Thyroid gland (tissue), 4 donors: Measurements from ENCODE around the gene KIAA1210. TPM values are rescaled to one million over a fixed set of nuclear protein-coding genes. Genes with fewer than 3 reads are reported as not detected.

ENCODE experiments used
- DNase-seq, 2 donors: peaks; one replicate each; pipeline ENCODE4 v3.0.0-alpha.2; 2019
- H3K27ac ChIP-seq, 3 donors: fragments of 200-600 bp; sonication (generic); 1 replicate in 2 of 3; 2 replicates in 1 of 3; pipeline ENCODE4 v1.5.1; 2016 to 2019; ENCODE audit warnings: mild to moderate bottlenecking in 1 of 3, moderate library complexity in 1 of 3
- H3K27me3 ChIP-seq: fragments of 200-600 bp; sonication (generic); one replicate; pipeline ENCODE4 v1.5.1; 2019
- H3K36me3 ChIP-seq, 2 donors: fragments of 200-600 bp; sonication (generic); one replicate each; pipeline ENCODE4 v1.5.1; 2016 to 2019
- H3K4me1 ChIP-seq, 2 donors: fragments of 200-600 bp; sonication (generic); one replicate each; pipeline ENCODE4 v1.5.1; 2017 to 2019
- H3K4me3 ChIP-seq, 3 donors: fragments of 200-600 bp; sonication (generic); replicated peaks in 1 of 3; 1 replicate in 2 of 3; 2 replicates in 1 of 3; pipeline ENCODE4 v1.5.1; 2016; ENCODE audit warnings: mild to moderate bottlenecking in 1 of 3
- H3K9me3 ChIP-seq: fragments of 200-600 bp; sonication (generic); one replicate; pipeline ENCODE4 v1.5.1; 2017
- POLR2A ChIP-seq, 2 donors: fragments of 450-650 bp; IDR thresholded peaks; one replicate each; pipeline ENCODE4 v1.6.1; 2017; ENCODE audit warnings: antibody characterized with exemption in 2 of 2, mild to moderate bottlenecking in 2 of 2, moderate library complexity in 1 of 2
- WGBS, 2 donors: methylation state at CpG; one replicate each; pipeline ENCODE4 v1.1.5; 2017; 5-methylcytosine and 5-hydroxymethylcytosine counted together
- intact Hi-C: fragments of 100-400 bp; cut with DNase I; formaldehyde crosslinking; loops from one replicate; pipeline ENCODE4 v1.15.1; 2023
- total RNA-seq, 4 donors: library from RNA; depleted of rRNA; stranded (reverse); fragments of >200 nt; gene quantifications; one replicate each; pipeline ENCODE4 v1.2.3, GENCODE V29; 2016
- TF ChIP-seq, protein P1 (sequence below), 6 experiments: fragments of 200-600 bp in 3 of 6; fragments of 450-650 bp in 3 of 6; sonication (generic) in 3 of 6; IDR thresholded peaks; one replicate each; pipeline ENCODE4 v1.5.1; 2016 to 2019; ENCODE audit warnings: antibody characterized with exemption in 6 of 6, mild to moderate bottlenecking in 2 of 6, inconsistent platforms in 1 of 6, moderate library complexity in 1 of 6

The KIAA1210 gene
- total RNA-seq, 4 donors from 2014 or later: 0.08 to 0.94 (median 0.33) TPM; not detected in 1

GRCh38 chrX:119087121-119087520, 40.5 kb downstream of the KIAA1210 start:
- no peak overlapping the region for H3K4me3 ChIP-seq
- H3K27ac ChIP-seq: no peak overlapping the region
- DNase-seq: no peak
- TF ChIP-seq, protein P1, sequence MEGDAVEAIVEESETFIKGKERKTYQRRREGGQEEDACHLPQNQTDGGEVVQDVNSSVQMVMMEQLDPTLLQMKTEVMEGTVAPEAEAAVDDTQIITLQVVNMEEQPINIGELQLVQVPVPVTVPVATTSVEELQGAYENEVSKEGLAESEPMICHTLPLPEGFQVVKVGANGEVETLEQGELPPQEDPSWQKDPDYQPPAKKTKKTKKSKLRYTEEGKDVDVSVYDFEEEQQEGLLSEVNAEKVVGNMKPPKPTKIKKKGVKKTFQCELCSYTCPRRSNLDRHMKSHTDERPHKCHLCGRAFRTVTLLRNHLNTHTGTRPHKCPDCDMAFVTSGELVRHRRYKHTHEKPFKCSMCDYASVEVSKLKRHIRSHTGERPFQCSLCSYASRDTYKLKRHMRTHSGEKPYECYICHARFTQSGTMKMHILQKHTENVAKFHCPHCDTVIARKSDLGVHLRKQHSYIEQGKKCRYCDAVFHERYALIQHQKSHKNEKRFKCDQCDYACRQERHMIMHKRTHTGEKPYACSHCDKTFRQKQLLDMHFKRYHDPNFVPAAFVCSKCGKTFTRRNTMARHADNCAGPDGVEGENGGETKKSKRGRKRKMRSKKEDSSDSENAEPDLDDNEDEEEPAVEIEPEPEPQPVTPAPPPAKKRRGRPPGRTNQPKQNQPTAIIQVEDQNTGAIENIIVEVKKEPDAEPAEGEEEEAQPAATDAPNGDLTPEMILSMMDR (IDR thresholded peaks at IDR 0.05): no peak
- TF ChIP-seq POLR2A (IDR thresholded peaks at IDR 0.05): no peak
- H3K27me3 ChIP-seq: no peaks in the 10 kb centered on the region
- H3K36me3 ChIP-seq: no peaks in the 10 kb centered on the region
- no peaks in the 10 kb centered on the region for H3K4me1 ChIP-seq
- H3K9me3 ChIP-seq: no peaks in the 10 kb centered on the region
- intact Hi-C loops: no loop called here
- WGBS, 2 donors: 92 to 100% methylated on average over 1 of the region's 1 CpG

- Histone ChIP-seq H3K36me3 (no peaks in the 10 kb centered on the region), H3K9me3 (no peaks in the 10 kb centered on the region), H3K4me1 (no peaks in the 10 kb centered on the region), H3K27me3 (no peaks in the 10 kb centered on the region), H3K27ac (no peak overlapping the region), H3K4me3 (no peak overlapping the region)
- TF ChIP-seq, protein P1 (IDR thresholded peaks at IDR 0.05): no peak
- TF ChIP-seq POLR2A (IDR thresholded peaks at IDR 0.05): no peak
- intact Hi-C loops: no loop called here
- DNase-seq: no peak
- 87 to 95% methylated on average over 2 to 3 of the region's 3 CpGs for WGBS, 2 donors
These were observed 42.8 kb downstream of the KIAA1210 start for GRCh38 chrX:119084766-119085165.

GRCh38 chrX:119082278-119082677, 45.3 kb downstream of the KIAA1210 start:
- no peak overlapping the region for H3K27ac ChIP-seq
- H3K36me3 ChIP-seq: no peaks in the 10 kb centered on the region
- H3K9me3 ChIP-seq: no peaks in the 10 kb centered on the region
- DNase-seq: no peak
- 93 to 95% methylated on average over 1 of the region's 1 CpG for WGBS, 2 donors
- no peaks in the 10 kb centered on the region for H3K27me3 ChIP-seq
- intact Hi-C loops: no loop called here
- H3K4me1 ChIP-seq: no peaks in the 10 kb centered on the region
- H3K4me3 ChIP-seq: no peak overlapping the region
- TF ChIP-seq, protein P1 (IDR thresholded peaks at IDR 0.05): no peak
- TF ChIP-seq POLR2A (IDR thresholded peaks at IDR 0.05): no peak

DNA sequence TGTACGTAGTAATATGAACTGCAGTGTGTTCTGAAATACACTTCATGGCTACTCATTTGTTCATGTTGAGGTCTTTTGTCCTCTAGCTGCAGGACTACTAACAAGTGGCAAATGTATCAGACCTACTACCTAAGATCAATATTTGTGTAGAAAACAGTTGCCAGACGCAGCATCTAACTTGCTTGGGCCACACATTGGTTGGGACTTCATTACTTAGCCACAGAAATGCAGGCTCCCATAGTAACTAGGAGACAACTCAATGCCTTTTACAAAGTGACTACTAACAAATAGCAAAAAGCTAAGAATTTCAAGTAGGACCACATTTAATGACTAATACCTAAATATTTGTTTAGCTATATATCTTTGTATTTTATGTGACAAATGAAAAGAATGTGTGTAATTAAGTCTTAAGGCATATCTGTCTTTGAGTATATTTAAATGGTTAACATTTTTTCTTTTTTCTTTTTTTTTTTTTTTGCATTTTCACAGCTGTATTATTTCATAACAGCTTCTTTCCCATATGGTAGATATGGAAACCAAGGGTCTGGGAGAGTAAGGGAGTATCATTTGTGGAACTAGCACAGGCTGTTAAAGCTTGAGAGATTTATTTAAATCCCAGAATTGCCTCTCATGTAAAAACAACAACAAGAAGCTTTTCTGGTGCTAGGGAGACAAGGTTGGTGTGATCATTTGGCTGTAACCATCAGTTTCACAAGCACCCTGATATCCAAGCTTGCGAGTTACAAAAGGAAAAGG, 52.2 kb downstream of the KIAA1210 start:
- Histone ChIP-seq H3K27me3 (no peaks in the 10 kb centered on the region), H3K9me3 (no peaks in the 10 kb centered on the region), H3K27ac (no peak overlapping the region), H3K4me3 (no peak overlapping the region), H3K36me3 (no peaks in the 10 kb centered on the region), H3K4me1 (no peaks in the 10 kb centered on the region)
- intact Hi-C loops: no loop called here
- WGBS, 2 donors: 73 to 75% methylated on average over 3 of the region's 3 CpGs
- TF ChIP-seq, protein P1 (IDR thresholded peaks at IDR 0.05): no peak
- no peak for DNase-seq

DNA sequence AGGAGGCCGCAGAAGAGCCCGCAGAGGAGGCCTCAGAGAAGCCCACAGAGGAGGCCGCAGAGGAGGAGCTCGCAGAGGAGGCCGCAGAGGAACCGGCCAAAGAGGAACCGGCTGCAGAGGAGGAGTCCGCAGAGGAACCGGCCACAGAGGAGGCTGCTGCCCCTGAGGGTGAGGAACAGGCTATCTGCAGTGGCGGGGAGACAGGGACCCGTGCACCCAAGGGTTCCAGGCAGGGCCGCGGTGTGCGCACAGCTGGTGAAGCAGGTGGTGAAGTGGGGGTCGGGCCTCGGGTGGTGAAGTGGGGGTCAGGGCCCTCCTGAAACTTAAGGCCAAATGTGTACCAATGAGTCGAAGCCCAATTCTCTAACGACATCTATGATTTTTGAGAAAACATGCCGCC, 53.7 kb downstream of the KIAA1210 start:
- TF ChIP-seq POLR2A (IDR thresholded peaks at IDR 0.05): no peak
- TF ChIP-seq, protein P1 (IDR thresholded peaks at IDR 0.05): no peak
- Histone ChIP-seq H3K9me3 (no peaks in the 10 kb centered on the region), H3K4me1 (no peaks in the 10 kb centered on the region), H3K27ac (no peak overlapping the region), H3K36me3 (no peaks in the 10 kb centered on the region), H3K27me3 (no peaks in the 10 kb centered on the region), H3K4me3 (no peak overlapping the region)
- no peak for DNase-seq
- intact Hi-C loops: no loop called here
- WGBS, 2 donors: 86 to 95% methylated on average over 12 of the region's 19 CpGs
